Calu3 (cell line): Measurements from ENCODE around the gene KRTAP6-1. TPM values are rescaled to one million over a fixed set of nuclear protein-coding genes. Genes with fewer than 3 reads are reported as not detected.

Experiments used
- BruUV-seq: library from RNA; stranded (reverse); fragments of 400-500 nt; replicated peaks from 2 replicates; lab custom pipeline; 2021; lab: Mats Ljungman, UMichigan
- CTCF ChIA-PET: fragments of 300-600 bp; sonication (Branson Sonifier 250); formaldehyde crosslinking; loops from one replicate; lab custom pipeline; 2022; ENCODE audit warnings: antibody characterized with exemption; lab: Charles Lee
- DNase-seq: peaks from one replicate; pipeline ENCODE4 v3.0.0; 2022
- H3K27ac Mint-ChIP-seq: one replicate; pipeline ENCODE4 v1.8.0; 2022; ENCODE audit warnings: mixed read lengths; ENCODE audit not compliant: unreplicated experiment
- H3K27me3 Mint-ChIP-seq: one replicate; pipeline ENCODE4 v1.8.0; 2022; ENCODE audit warnings: mixed read lengths; ENCODE audit not compliant: unreplicated experiment
- H3K36me3 Mint-ChIP-seq: one replicate; pipeline ENCODE4 v1.8.0; 2022; ENCODE audit warnings: mild to moderate bottlenecking, moderate library complexity, mixed read lengths; ENCODE audit not compliant: insufficient read depth, unreplicated experiment
- H3K4me1 Mint-ChIP-seq: one replicate; pipeline ENCODE4 v1.8.0; 2022; ENCODE audit warnings: mild to moderate bottlenecking, low read depth, mixed read lengths; ENCODE audit not compliant: unreplicated experiment
- H3K4me3 Mint-ChIP-seq: one replicate; pipeline ENCODE4 v1.8.0; 2022; ENCODE audit warnings: mild to moderate bottlenecking, low read depth, moderate library complexity, mixed read lengths; ENCODE audit not compliant: unreplicated experiment
- H3K9me3 Mint-ChIP-seq: one replicate; pipeline ENCODE4 v1.8.0; 2022; ENCODE audit warnings: low read depth, mixed read lengths; ENCODE audit not compliant: unreplicated experiment
- intact Hi-C: fragments of 100-400 bp; cut with micrococcal nuclease; formaldehyde crosslinking; loops from one replicate; pipeline ENCODE4 v1.10.0; 2022; ENCODE audit not compliant: unreplicated experiment
- total RNA-seq: library from RNA; stranded (reverse); gene quantifications from 2 replicates; pipeline ENCODE4 v1.2.3, GENCODE V29; 2022
- TF ChIP-seq, protein P1 (sequence below): fragments of 200-600 bp; IDR thresholded peaks from one replicate; pipeline ENCODE4 v1.8.0; 2022; ENCODE audit warnings: antibody characterized with exemption; ENCODE audit not compliant: unreplicated experiment

The KRTAP6-1 gene
- total RNA-seq, 1 experiment from 2014 or later: not detected

DNA sequence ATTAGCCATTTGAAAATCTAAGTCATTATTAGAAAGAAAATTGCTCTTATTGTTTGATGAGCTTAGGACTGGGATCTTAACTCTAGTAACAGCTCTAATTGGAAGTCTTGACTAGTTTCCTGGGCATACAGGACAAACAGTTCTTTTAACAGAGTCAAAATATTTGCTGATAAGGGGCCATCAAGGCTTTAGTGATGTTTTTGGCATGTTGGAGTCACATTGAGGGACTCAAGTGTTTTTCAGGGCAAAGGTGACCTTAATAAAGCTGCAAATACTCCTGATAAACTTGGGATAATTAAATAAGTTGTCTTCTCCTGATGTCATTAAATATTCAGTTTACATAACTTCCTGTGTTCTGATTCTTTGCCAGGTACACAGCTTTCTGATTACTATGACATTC is 46.1 kb downstream of the KRTAP6-1 start:
- intact Hi-C loops: no loop called here
- H3K27me3 Mint-ChIP-seq: no peaks in the 10 kb centered on the region
- no TSS peak for BruUV-seq
- no peaks in the 10 kb centered on the region for H3K4me1 Mint-ChIP-seq
- CTCF ChIA-PET: no interaction called here
- H3K4me3 Mint-ChIP-seq: no peak overlapping the region
- H3K9me3 Mint-ChIP-seq: peaks cover 11% of the 10 kb centered on the region
- H3K27ac Mint-ChIP-seq: no peak overlapping the region
- TF ChIP-seq, protein P1, sequence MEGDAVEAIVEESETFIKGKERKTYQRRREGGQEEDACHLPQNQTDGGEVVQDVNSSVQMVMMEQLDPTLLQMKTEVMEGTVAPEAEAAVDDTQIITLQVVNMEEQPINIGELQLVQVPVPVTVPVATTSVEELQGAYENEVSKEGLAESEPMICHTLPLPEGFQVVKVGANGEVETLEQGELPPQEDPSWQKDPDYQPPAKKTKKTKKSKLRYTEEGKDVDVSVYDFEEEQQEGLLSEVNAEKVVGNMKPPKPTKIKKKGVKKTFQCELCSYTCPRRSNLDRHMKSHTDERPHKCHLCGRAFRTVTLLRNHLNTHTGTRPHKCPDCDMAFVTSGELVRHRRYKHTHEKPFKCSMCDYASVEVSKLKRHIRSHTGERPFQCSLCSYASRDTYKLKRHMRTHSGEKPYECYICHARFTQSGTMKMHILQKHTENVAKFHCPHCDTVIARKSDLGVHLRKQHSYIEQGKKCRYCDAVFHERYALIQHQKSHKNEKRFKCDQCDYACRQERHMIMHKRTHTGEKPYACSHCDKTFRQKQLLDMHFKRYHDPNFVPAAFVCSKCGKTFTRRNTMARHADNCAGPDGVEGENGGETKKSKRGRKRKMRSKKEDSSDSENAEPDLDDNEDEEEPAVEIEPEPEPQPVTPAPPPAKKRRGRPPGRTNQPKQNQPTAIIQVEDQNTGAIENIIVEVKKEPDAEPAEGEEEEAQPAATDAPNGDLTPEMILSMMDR: no peak
- DNase-seq: no peak
- H3K36me3 Mint-ChIP-seq: no peaks in the 10 kb centered on the region

DNA sequence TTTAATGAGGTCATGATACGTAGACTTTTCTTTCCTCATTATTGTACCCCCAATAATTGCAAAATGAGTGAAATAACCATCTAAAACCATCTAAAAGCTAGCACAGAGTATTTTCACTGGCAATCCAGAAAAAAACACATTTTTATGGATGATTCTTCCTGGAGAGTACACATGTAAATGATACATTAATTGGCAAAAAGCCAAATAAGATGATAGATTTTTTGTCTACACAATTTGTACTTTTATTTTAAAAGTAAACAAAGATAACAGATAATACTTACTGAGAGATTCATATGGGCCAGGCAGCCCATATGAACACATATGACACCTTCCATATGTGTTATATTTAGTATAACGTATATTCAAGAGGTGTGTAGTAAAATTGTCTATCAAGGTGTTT is 50.1 kb downstream of the KRTAP6-1 start:
- no peak for DNase-seq
- TF ChIP-seq, protein P1: no peak
- Mint-ChIP-seq H3K4me1 (no peaks in the 10 kb centered on the region), H3K4me3 (no peak overlapping the region), H3K9me3 (peaks cover 6% of the 10 kb centered on the region), H3K27ac (no peak overlapping the region), H3K27me3 (no peaks in the 10 kb centered on the region), H3K36me3 (no peaks in the 10 kb centered on the region)
- CTCF ChIA-PET: no interaction called here
- intact Hi-C loops: no loop called here
- BruUV-seq: no TSS peak

Other genes starting within 250 kb of the KRTAP6-1 start
- gene KRTAP13-2, start 241.7 kb downstream of the KRTAP6-1 start, total RNA-seq: not detected in 2 replicates
- not detected in 2 replicates for gene KRTAP13-1, start 217.9 kb downstream of the KRTAP6-1 start, total RNA-seq
- not detected in 2 replicates for gene KRTAP13-3, start 188.0 kb downstream of the KRTAP6-1 start, total RNA-seq
- not detected in 2 replicates for gene KRTAP13-4, start 183.7 kb downstream of the KRTAP6-1 start, total RNA-seq
- gene KRTAP15-1, start 173.7 kb downstream of the KRTAP6-1 start, total RNA-seq: not detected in 2 replicates
- gene KRTAP19-1, start 133.6 kb downstream of the KRTAP6-1 start, total RNA-seq: not detected in 2 replicates
- gene KRTAP19-2, start 126.5 kb downstream of the KRTAP6-1 start, total RNA-seq: not detected in 2 replicates
- gene KRTAP19-3, start 121.9 kb downstream of the KRTAP6-1 start, total RNA-seq: not detected in 2 replicates
- not detected in 2 replicates for gene KRTAP19-4, start 116.8 kb downstream of the KRTAP6-1 start, total RNA-seq
- gene KRTAP19-5, start 111.8 kb downstream of the KRTAP6-1 start, total RNA-seq: not detected in 2 replicates
- gene KRTAP19-6, start 72.1 kb downstream of the KRTAP6-1 start, total RNA-seq: not detected in 2 replicates
- not detected in 2 replicates for gene KRTAP19-7, start 52.6 kb downstream of the KRTAP6-1 start, total RNA-seq
- gene KRTAP22-2, start 23.5 kb downstream of the KRTAP6-1 start, total RNA-seq: not detected in 2 replicates
- gene KRTAP6-3, start 21.5 kb downstream of the KRTAP6-1 start, total RNA-seq: not detected in 2 replicates
- gene KRTAP6-2, start 15.0 kb downstream of the KRTAP6-1 start, total RNA-seq: not detected in 2 replicates
- gene KRTAP22-1, start 12.8 kb downstream of the KRTAP6-1 start, total RNA-seq: not detected in 2 replicates
- not detected in 2 replicates for gene KRTAP20-1, start 2.5 kb upstream of the KRTAP6-1 start, total RNA-seq
- not detected in 2 replicates for gene KRTAP20-4, start 6.7 kb upstream of the KRTAP6-1 start, total RNA-seq
- gene KRTAP20-2, start 21.3 kb upstream of the KRTAP6-1 start, total RNA-seq: not detected in 2 replicates
- not detected in 2 replicates for gene KRTAP20-3, start 28.9 kb upstream of the KRTAP6-1 start, total RNA-seq
- not detected in 2 replicates for gene KRTAP21-3, start 104.8 kb upstream of the KRTAP6-1 start, total RNA-seq
- gene KRTAP21-2, start 133.3 kb upstream of the KRTAP6-1 start, total RNA-seq: not detected in 2 replicates
- gene KRTAP21-1, start 141.5 kb upstream of the KRTAP6-1 start, total RNA-seq: not detected in 2 replicates
- gene KRTAP8-1, start 199.3 kb upstream of the KRTAP6-1 start, total RNA-seq: not detected in 2 replicates
- gene KRTAP7-1, start 215.8 kb upstream of the KRTAP6-1 start, total RNA-seq: not detected in 2 replicates